HepG2 (cell line): ENCODE measurements around the gene SRRM4. TPM values are rescaled to one million over a fixed set of nuclear protein-coding genes. Genes with fewer than 3 reads are reported as not detected.

Source experiments
- ATF6 ChIP-seq: sonication (generic); formaldehyde crosslinking; conservative IDR thresholded peaks from 2 replicates; pipeline ENCODE4 v1.4.0; 2020; ENCODE audit warnings: missing genetic modification reagents
- BRD4 ChIP-seq: sonication (generic); formaldehyde crosslinking; IDR thresholded peaks from 2 replicates; pipeline ENCODE4 v1.4.0; 2020; ENCODE audit warnings: missing genetic modification reagents
- ELF3 ChIP-seq: IDR thresholded peaks from 2 replicates; pipeline ENCODE4 v1.6.1; 2016; ENCODE audit warnings: missing genetic modification reagents, missing compliant biosample characterization
- NCOR1 ChIP-seq: fragments of 200-600 bp; sonication (generic); IDR thresholded peaks from 2 replicates; pipeline ENCODE4 v1.7.0; 2017; ENCODE audit warnings: antibody characterized with exemption, low read length, borderline replicate concordance
- SIX4 ChIP-seq: sonication (generic); formaldehyde crosslinking; IDR thresholded peaks from 2 replicates; pipeline ENCODE4 v1.4.0; 2020; ENCODE audit warnings: missing genetic modification reagents
- TEF ChIP-seq: sonication (generic); formaldehyde crosslinking; IDR thresholded peaks from 2 replicates; pipeline ENCODE4 v1.5.0; 2020; ENCODE audit warnings: missing genetic modification reagents
- ZNF709 ChIP-seq: sonication (generic); formaldehyde crosslinking; IDR thresholded peaks from 2 replicates; pipeline ENCODE4 v1.5.0; 2020; ENCODE audit warnings: mild to moderate bottlenecking, missing genetic modification reagents
- polyA plus RNA-seq, 8 experiments: library from polyadenylated mRNA; depleted of rRNA in 3 of 8; stranded (reverse) in 7 of 8; unstranded in 1 of 8; fragments of >200 nt; fragmentation: Illumina TruSeq in 4 of 8; extraction: Trizol in 4 of 8; gene quantifications; 2 replicates each; pipeline versions ENCODE4 v1.2.1 to v1.2.3, GENCODE V29; 2011 to 2016; ENCODE audit warnings: low read depth in 4 of 8, missing spikeins in 1 of 8, mixed read lengths in 1 of 8; ENCODE audit not compliant: insufficient read depth in 1 of 8
- total RNA-seq, 5 experiments: library from RNA; depleted of rRNA; stranded (reverse); fragments of >200 nt; fragmentation: Illumina TruSeq; extraction: Trizol; gene quantifications; 2 replicates each; pipeline ENCODE4 v1.2.3, GENCODE V29; 2016; ENCODE audit warnings: low read depth in 1 of 5
- TF ChIP-seq, protein P1 (sequence below): sonication (generic); formaldehyde crosslinking; IDR thresholded peaks from 2 replicates; pipeline ENCODE4 v1.4.0; 2020; ENCODE audit warnings: missing genetic modification reagents, borderline replicate concordance

SRRM4 gene
- total and polyA plus RNA-seq, 2 of the 13 experiments (the other 11 are each of a cell fraction or from before 2014, with no cell fraction given) = not detected

GRCh38 chr12:119154435-119154818 lies 173.1 kb downstream of the SRRM4 start (continued):
- TF ChIP-seq, protein P1, sequence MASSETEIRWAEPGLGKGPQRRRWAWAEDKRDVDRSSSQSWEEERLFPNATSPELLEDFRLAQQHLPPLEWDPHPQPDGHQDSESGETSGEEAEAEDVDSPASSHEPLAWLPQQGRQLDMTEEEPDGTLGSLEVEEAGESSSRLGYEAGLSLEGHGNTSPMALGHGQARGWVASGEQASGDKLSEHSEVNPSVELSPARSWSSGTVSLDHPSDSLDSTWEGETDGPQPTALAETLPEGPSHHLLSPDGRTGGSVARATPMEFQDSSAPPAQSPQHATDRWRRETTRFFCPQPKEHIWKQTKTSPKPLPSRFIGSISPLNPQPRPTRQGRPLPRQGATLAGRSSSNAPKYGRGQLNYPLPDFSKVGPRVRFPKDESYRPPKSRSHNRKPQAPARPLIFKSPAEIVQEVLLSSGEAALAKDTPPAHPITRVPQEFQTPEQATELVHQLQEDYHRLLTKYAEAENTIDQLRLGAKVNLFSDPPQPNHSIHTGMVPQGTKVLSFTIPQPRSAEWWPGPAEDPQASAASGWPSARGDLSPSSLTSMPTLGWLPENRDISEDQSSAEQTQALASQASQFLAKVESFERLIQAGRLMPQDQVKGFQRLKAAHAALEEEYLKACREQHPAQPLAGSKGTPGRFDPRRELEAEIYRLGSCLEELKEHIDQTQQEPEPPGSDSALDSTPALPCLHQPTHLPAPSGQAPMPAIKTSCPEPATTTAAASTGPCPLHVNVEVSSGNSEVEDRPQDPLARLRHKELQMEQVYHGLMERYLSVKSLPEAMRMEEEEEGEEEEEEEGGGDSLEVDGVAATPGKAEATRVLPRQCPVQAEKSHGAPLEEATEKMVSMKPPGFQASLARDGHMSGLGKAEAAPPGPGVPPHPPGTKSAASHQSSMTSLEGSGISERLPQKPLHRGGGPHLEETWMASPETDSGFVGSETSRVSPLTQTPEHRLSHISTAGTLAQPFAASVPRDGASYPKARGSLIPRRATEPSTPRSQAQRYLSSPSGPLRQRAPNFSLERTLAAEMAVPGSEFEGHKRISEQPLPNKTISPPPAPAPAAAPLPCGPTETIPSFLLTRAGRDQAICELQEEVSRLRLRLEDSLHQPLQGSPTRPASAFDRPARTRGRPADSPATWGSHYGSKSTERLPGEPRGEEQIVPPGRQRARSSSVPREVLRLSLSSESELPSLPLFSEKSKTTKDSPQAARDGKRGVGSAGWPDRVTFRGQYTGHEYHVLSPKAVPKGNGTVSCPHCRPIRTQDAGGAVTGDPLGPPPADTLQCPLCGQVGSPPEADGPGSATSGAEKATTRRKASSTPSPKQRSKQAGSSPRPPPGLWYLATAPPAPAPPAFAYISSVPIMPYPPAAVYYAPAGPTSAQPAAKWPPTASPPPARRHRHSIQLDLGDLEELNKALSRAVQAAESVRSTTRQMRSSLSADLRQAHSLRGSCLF (CRISPR knock-in tag) = no peak
- TF ChIP-seq ELF3 (CRISPR knock-in tag) = no peak
- no peak for TF ChIP-seq SIX4 (CRISPR knock-in tag)
- TF ChIP-seq ATF6 (CRISPR knock-in tag) = no peak
- no peak for TF ChIP-seq BRD4 (CRISPR knock-in tag)
- TF ChIP-seq TEF (CRISPR knock-in tag) = no peak
- TF ChIP-seq NCOR1 = no peak
- no peak for TF ChIP-seq ZNF709 (CRISPR knock-in tag)
